D721Med (cell line): ENCODE measurements around the gene FYB2.

Experiments
- DNase-seq: peaks from one replicate; pipeline ENCODE4 v3.0.0; 2011; ENCODE audit warnings: low spot score; ENCODE audit not compliant: insufficient read length
- FAIRE-seq: peaks from 2 replicates; lab custom pipeline; 2011; peaks lifted over from hg19 to GRCh38; lab: Jason Lieb, UNC
- CTCF ChIP-seq: IDR thresholded peaks from 2 replicates; pipeline ENCODE4 v1.5.1; 2012; ENCODE audit warnings: mild to moderate bottlenecking, control low read depth; ENCODE audit not compliant: insufficient read depth; ENCODE audit errors: missing control alignments

The FYB2 gene

GRCh38 chr1:56856186-56856585 is 37.0 kb upstream of the FYB2 start:
- FAIRE-seq = no peak
- DNase-seq = no peak
- TF ChIP-seq CTCF = no peak

GRCh38 chr1:56855190-56855589 is 36.0 kb upstream of the FYB2 start:
- FAIRE-seq (no peak), DNase-seq (no peak)
- no peak for TF ChIP-seq CTCF

- DNase-seq (no peak), FAIRE-seq (no peak)
- no peak for TF ChIP-seq CTCF
Measured at GRCh38 chr1:56854521-56855099, 35.4 kb upstream of the FYB2 start, which contains the start of gene C8A. Gene C8A (plus strand): TSS chr1:56854797. CDS start chr1:56854902, 105 bp downstream.

GRCh38 chr1:56852476-56852875 is 33.3 kb upstream of the FYB2 start:
- DNase-seq (no peak), FAIRE-seq (no peak)
- no peak for TF ChIP-seq CTCF

GRCh38 chr1:56850922-56851321 is 31.7 kb upstream of the FYB2 start:
- DNase-seq (no peak), FAIRE-seq (no peak)
- no peak for TF ChIP-seq CTCF

GRCh38 chr1:56850411-56850810 is 31.2 kb upstream of the FYB2 start:
- DNase-seq = no peak
- FAIRE-seq = no peak
- TF ChIP-seq CTCF = no peak

- DNase-seq (no peak), FAIRE-seq (no peak)
- no peak for TF ChIP-seq CTCF
Measured at GRCh38 chr1:56849750-56850149, 30.5 kb upstream of the FYB2 start.
